Smooth muscle cell of the umbilical artery (primary cell): ENCODE data around the gene NUDT16. TPM values are rescaled to one million over a fixed set of nuclear protein-coding genes. Genes with fewer than 3 reads are reported as not detected.

Experiments
- total RNA-seq: library from RNA; depleted of rRNA; stranded (reverse); fragments of >200 nt; gene quantifications from 2 replicates; pipeline ENCODE4 v1.2.3, GENCODE V29; 2014

The NUDT16 gene
- 10.7 and 11.5 TPM in 2 replicates for total RNA-seq

GRCh38 chr3:131381445-131382291 is at the start of gene NUDT16:
Gene NUDT16 (plus strand): TSS chr3:131381774. CDS start chr3:131381805, 31 bp downstream.

Other genes with a start within 250 kb of the NUDT16 start
- gene MRPL3, start 121.2 kb downstream of the NUDT16 start, total RNA-seq, result 118 and 121 TPM in 2 replicates